Esophagus muscularis mucosa (tissue), 4 donors: ENCODE results near the gene PHLDB1.

Experiments
- EP300 ChIP-seq: sonication (generic); formaldehyde crosslinking; IDR thresholded peaks from one replicate; pipeline ENCODE4 v1.6.1; 2017; ENCODE audit warnings: antibody characterized with exemption
- POLR2A ChIP-seq: fragments of 450-650 bp; IDR thresholded peaks from one replicate; pipeline ENCODE4 v1.6.1; 2017; ENCODE audit warnings: antibody characterized with exemption, moderate library complexity, mild to moderate bottlenecking, low read depth
- TF ChIP-seq, protein P1 (sequence below), 3 experiments: fragments of 200-600 bp in 2 of 3; fragments of 450-650 bp in 1 of 3; sonication (generic) in 2 of 3; IDR thresholded peaks; one replicate each; pipeline ENCODE4 v1.5.1; 2017 to 2019; ENCODE audit warnings: antibody characterized with exemption in 3 of 3, mild to moderate bottlenecking in 2 of 3, moderate library complexity in 1 of 3

DNA sequence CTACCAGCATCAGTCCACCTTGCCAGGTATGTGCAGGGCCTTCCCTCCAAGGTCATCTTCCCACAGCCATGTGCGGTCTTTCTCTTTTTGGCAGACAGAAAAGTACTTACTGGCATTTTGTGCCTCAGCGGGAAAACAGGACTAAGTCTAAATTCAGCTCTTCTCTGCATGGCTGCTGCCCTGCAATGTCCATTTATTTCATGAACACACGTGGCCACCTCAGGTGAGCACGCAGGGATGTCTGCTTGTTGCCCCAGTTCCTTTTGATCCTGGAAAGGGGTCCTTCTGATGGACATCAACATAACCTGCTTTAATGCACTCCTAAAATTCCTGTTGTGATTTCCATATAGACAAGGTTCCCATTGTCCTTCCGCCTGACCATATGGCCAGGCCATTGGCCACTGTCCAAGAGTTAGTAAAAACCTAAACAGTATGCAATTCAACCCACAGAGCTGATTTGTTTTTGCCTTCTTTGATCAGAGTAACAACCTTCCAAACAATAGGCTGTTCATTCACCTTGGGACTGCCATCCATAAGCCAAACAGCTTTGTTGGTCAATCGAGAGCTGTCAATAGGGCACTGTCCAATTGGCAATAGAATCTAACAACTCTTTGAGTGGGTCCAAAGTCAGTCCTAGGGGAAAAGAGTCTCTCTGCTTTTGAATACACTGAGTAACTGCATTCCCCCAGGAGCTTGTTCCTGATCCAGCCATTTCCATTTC, 66.1 kb downstream of the PHLDB1 start:
- TF ChIP-seq, protein P1, sequence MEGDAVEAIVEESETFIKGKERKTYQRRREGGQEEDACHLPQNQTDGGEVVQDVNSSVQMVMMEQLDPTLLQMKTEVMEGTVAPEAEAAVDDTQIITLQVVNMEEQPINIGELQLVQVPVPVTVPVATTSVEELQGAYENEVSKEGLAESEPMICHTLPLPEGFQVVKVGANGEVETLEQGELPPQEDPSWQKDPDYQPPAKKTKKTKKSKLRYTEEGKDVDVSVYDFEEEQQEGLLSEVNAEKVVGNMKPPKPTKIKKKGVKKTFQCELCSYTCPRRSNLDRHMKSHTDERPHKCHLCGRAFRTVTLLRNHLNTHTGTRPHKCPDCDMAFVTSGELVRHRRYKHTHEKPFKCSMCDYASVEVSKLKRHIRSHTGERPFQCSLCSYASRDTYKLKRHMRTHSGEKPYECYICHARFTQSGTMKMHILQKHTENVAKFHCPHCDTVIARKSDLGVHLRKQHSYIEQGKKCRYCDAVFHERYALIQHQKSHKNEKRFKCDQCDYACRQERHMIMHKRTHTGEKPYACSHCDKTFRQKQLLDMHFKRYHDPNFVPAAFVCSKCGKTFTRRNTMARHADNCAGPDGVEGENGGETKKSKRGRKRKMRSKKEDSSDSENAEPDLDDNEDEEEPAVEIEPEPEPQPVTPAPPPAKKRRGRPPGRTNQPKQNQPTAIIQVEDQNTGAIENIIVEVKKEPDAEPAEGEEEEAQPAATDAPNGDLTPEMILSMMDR (IDR thresholded peaks at IDR 0.05), result no peak
- TF ChIP-seq POLR2A, result no peak
- no peak for TF ChIP-seq EP300
